Mononuclear cell (primary cell): ENCODE results near the gene ETNPPL. TPM values are rescaled to one million over a fixed set of nuclear protein-coding genes. Genes with fewer than 3 reads are reported as not detected.
"Not testable (repeated sequence)": the region's sequence is repeated elsewhere in the genome, so short reads cannot be mapped to it uniquely, and the experiment has no call there.

Experiments used
- H3K27me3 ChIP-seq: 2 replicates; pipeline ENCODE4 v1.6.0; 2011; ENCODE audit warnings: low read length, control low read depth; ENCODE audit not compliant: insufficient read depth
- H3K4me1 ChIP-seq: 2 replicates; pipeline ENCODE4 v1.5.1; 2011; ENCODE audit warnings: mild to moderate bottlenecking, low read length, control low read depth; ENCODE audit not compliant: insufficient read depth
- H3K4me3 ChIP-seq: 2 replicates; pipeline ENCODE4 v1.5.1; 2011; ENCODE audit warnings: mild to moderate bottlenecking, low read length, moderate library complexity
- H3K9me3 ChIP-seq: 2 replicates; pipeline ENCODE4 v1.5.1; 2011; ENCODE audit warnings: low read depth, mild to moderate bottlenecking, control low read depth, low read length
- total RNA-seq: library from RNA; depleted of rRNA; stranded (reverse); fragments of >200 nt; gene quantifications from one replicate; pipeline ENCODE4 v1.2.3, GENCODE V29; 2012

The ETNPPL gene
- total RNA-seq, 1 donor, result not detected

DNA sequence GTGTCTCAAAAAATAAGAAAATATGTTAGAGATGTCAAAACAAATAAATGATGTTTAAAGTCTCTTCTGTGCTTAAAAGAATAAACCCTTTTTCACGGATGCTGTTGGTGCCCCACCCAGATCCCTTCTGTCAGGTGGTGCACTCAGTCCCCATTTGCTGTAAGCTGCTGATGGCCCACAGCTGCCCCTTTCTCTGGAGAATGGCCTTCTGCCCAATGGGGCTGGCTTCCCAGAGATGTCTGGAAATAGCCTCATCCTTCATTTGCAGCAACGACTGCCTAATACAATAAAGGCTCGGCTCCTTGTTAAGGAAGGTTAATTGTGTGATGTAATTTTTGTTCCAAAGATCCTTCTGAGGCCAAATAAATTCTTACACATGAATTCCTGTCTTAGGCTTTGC is 31.8 kb downstream of the ETNPPL start:
- peaks cover 2% of the 10 kb centered on the region for H3K27me3 ChIP-seq
- H3K4me3 ChIP-seq, result no peak overlapping the region
- no peaks in the 10 kb centered on the region for H3K4me1 ChIP-seq
- no peaks in the 10 kb centered on the region for H3K9me3 ChIP-seq

DNA sequence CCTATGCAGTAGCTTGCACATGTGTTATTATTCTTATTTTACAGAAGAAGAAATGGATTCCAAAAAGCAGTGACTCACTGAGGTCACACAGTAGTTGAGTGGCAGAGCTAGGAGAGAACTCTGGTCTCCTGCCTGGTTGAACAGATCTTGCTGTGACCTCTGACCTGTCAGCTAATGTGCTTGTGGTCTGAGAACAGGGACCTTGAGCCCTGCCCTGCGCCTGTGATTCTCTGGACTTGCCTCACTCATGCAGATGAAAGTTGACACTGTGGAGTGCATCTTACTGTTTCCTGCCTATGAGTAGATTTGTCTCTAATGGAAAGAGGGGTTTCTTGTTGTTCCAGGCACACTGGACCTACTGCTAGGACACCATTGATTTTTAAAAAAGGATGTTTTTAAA is 32.3 kb downstream of the ETNPPL start:
- H3K4me3 ChIP-seq, result no peak overlapping the region
- no peaks in the 10 kb centered on the region for H3K4me1 ChIP-seq
- no peaks in the 10 kb centered on the region for H3K9me3 ChIP-seq
- H3K27me3 ChIP-seq, result peaks cover 2% of the 10 kb centered on the region

DNA sequence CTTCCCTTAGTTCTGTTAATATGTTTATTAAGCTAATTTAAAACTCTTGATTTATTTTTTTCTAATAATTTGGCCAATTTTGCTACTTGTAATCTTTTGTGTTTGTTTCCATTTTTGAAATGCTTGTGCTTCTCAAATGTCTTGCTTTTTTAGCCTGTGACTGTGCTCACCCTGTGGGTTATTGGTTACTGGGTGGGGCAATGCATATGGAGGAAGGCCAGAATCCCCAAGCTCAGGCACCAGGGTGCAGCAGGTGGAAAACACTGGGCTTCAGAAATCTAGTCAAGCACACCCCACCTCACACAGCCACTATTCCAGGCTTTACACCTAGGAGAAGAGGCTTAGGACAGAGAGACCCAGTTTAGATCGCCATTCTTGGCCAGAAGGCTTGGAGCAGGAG is 33.1 kb downstream of the ETNPPL start:
- peaks cover 4% of the 10 kb centered on the region for H3K9me3 ChIP-seq
- no peak overlapping the region for H3K4me3 ChIP-seq

DNA sequence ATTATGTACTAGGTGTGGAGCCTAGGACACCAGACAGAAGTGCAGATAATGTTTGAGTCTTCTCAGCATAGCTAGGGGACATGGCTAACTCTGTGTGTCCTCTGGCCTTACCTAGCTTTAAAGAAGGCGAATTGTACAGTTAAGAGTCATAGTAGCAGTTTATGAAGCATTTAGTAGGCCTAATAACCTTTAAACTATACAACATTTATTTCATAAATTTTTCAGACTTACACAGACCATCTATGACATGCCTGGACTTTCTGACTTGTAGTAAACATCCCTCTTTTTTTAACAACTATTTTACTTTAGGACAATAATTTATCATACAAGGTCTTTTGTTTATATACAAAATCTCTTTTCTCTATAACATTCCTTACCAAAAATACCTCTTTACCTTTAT is 37.4 kb downstream of the ETNPPL start:
- Histone ChIP-seq H3K4me3 (no peak overlapping the region), H3K9me3 (peaks cover 4% of the 10 kb centered on the region), H3K27me3 (peaks cover 8% of the 10 kb centered on the region), H3K4me1 (no peaks in the 10 kb centered on the region)

More for the DNA sequence above, 33.1 kb downstream of the ETNPPL start:
- Histone ChIP-seq H3K27me3 (peaks cover 2% of the 10 kb centered on the region), H3K4me1 (no peaks in the 10 kb centered on the region)

DNA sequence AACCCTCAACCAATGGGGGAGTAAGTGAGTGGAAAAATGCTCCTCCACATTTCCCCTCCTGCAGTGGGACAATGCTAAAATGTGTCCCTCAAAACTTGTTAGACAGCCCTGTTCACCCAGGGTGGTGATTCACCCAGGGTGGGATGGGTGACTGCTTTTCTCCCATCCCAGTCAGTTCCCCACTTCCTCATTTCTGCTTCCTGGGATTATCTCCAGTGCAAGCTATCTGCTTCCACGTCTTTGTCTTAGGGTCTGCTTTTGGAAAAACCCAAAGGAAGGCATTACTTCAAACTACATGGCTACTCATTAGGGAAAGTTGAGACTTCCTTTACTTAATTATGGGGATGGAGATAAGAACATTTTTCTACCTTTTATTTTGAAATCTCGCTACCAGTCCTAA is 45.5 kb downstream of the ETNPPL start:
- no peaks in the 10 kb centered on the region for H3K4me1 ChIP-seq
- peaks cover 5% of the 10 kb centered on the region for H3K27me3 ChIP-seq
- H3K4me3 ChIP-seq, result no peak overlapping the region

DNA sequence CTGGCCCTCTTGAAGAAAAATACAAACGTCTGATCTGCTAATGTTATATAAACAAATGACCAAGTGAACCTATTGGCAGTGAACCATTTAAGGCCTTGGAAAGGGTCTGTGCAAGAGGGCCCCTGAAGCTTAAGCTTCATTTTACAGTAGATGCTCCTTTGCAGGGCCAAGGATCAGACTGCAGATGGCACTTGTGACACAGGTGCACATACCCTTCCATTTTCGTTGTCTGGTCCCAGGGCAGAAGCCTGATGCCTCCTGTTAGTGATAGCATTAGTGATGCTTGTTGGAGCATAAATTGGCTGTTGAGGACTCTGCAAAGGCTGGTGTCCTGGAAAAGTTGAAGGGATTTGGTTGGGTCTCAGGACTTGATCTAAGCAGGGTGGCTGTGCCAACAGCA is 46.5 kb downstream of the ETNPPL start:
- Histone ChIP-seq H3K4me3 (no peak overlapping the region), H3K4me1 (no peaks in the 10 kb centered on the region), H3K27me3 (no peaks in the 10 kb centered on the region), H3K9me3 (no peaks in the 10 kb centered on the region)

More for the DNA sequence above, 45.5 kb downstream of the ETNPPL start:
- no peaks in the 10 kb centered on the region for H3K9me3 ChIP-seq

DNA sequence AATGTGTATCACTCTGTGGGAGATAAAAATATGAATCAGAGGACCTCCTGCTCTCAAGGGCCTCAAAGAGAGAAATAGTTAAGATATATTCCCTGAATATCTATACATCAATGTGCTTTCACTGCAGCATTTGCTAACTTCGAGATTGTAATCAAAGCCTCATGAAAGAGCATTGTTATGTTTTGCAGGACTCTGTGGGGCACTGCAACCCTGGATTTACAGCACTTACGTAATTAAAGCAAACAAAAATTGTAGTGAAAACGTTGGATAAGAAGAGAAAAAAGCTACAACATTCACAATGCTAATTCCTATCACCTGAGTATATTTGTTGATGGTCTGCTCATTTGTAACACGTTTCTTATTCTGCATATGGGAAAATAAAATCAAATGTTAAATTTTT is 48.0 kb downstream of the ETNPPL start:
- Histone ChIP-seq H3K4me3 (no peak overlapping the region), H3K4me1 (no peaks in the 10 kb centered on the region)

DNA sequence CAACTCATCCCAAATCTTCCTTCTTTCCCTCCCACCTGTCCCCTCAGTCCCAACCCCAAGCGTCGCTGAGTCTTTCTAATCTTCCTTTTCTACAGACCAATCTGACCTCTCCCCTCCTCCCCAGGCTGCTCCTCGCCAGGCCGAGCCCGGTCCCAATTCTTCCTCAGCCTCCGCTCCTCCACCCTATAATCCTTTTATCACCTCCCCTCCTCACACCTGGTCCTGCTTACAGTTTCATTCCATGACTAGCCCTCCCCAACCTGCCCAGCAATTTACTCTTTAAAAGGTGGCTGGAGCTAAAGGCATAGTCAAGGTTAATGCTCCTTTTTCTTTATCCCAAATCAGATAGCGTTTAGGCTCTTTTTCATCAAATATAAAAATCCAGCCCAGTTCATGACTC is 52.3 kb downstream of the ETNPPL start:
- not testable (repeated sequence) for H3K9me3 ChIP-seq, H3K4me1 ChIP-seq, H3K27me3 ChIP-seq, H3K4me3 ChIP-seq

More for the DNA sequence above, 48.0 kb downstream of the ETNPPL start:
- no peaks in the 10 kb centered on the region for H3K27me3 ChIP-seq
- no peaks in the 10 kb centered on the region for H3K9me3 ChIP-seq

DNA sequence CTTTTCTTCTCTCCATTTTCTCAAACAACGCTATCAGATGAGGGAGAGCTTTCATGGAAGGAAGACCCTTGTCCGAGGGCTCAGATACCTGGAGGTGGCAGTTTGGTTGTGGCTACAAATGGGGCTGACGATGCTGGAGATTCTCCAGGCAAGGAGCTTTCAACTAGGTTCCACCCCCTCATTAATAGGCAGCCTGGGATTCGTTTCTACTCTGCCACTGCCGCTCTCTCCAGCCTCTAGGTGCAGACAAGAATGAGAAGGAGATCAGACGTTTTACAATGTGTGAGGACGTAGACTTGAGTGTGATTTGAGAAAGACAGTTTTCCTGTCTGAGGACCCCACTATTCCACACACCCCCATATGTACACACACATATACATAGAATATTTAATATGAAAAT is 53.1 kb downstream of the ETNPPL start:
- no peak overlapping the region for H3K4me3 ChIP-seq
- no peaks in the 10 kb centered on the region for H3K4me1 ChIP-seq
- H3K27me3 ChIP-seq, result no peaks in the 10 kb centered on the region
- no peaks in the 10 kb centered on the region for H3K9me3 ChIP-seq

DNA sequence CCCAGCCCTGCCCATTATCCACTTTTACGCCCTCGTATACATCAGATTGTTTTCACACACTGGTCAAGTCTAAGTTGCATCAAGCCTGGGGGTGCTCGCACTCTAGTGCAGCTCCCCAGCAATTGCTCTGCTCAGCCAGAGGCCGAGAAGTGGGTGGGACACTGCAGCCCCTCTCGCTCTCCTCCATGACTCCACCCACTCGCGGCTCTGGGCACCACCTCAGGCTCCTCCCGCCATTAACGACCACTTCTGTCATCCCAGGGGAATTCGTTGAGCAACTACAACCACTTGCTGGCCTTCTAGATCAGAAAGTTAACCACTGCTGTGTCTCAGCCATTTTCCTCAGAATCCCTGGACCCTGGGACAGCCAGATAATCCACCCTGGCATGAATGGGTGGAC is 53.6 kb downstream of the ETNPPL start:
- Histone ChIP-seq H3K9me3 (no peaks in the 10 kb centered on the region), H3K4me1 (no peaks in the 10 kb centered on the region), H3K27me3 (no peaks in the 10 kb centered on the region), H3K4me3 (no peak overlapping the region)

DNA sequence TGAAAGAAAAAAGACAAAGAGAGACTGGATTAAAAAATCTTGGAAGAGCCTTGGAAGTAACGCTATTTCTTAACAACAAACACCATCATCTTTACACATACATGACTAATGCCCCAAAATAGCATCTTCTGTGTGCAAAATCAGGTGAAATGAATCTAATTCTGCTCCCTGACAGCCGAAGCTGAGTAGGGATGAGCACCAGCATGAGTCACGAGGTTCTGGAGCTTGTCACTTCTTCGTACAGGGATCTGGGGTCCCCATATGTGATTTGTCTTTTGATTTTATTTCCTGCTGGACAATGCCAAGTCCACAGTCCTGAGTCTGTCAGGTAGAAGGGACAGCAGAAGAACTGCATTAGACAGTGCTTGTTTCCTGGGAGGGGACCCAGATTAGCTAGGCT is 56.6 kb downstream of the ETNPPL start:
- Histone ChIP-seq H3K9me3 (no peaks in the 10 kb centered on the region), H3K4me3 (no peak overlapping the region), H3K27me3 (no peaks in the 10 kb centered on the region), H3K4me1 (no peaks in the 10 kb centered on the region)

DNA sequence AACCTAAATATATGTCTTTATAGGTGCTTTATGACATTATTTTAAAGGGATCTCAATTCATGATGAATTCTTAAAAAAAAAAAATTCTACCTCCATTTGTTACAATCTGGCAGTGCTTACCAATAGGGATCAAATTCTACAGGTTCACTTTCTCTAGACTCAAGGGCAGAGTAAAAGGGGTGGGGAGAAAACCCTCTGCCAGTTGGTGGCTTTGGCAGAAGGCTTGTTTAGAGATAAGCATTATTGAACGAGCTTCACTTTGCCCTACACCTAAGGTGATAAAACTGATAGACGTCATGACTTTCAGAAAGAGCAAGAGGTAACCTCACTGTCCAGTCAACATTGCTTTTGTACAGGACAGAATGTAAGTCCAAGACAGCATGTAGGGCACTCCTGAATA is 58.9 kb downstream of the ETNPPL start:
- peaks cover 2% of the 10 kb centered on the region for H3K27me3 ChIP-seq
- no peaks in the 10 kb centered on the region for H3K9me3 ChIP-seq
- H3K4me3 ChIP-seq, result no peak overlapping the region
- H3K4me1 ChIP-seq, result no peaks in the 10 kb centered on the region

DNA sequence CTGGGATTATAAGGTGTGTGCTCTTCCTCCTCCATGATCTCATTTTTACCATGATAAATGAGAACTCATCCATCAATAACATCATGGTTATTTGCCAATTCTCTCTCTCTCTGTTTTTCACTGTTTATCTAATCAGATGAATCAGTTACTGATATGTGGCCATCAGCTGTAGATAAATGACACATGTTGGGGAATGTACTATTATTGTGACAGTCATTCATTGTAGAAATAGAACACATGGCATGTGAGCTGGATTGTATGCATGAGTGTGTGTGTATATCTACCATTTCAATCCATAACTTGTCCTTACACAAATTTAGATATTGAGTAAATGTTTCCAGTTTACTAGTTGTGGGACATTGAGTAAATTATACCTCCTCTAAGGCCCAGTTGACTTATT is 59.5 kb downstream of the ETNPPL start:
- H3K4me1 ChIP-seq, result no peaks in the 10 kb centered on the region
- peaks cover 2% of the 10 kb centered on the region for H3K27me3 ChIP-seq
- H3K4me3 ChIP-seq, result no peak overlapping the region
- H3K9me3 ChIP-seq, result no peaks in the 10 kb centered on the region

DNA sequence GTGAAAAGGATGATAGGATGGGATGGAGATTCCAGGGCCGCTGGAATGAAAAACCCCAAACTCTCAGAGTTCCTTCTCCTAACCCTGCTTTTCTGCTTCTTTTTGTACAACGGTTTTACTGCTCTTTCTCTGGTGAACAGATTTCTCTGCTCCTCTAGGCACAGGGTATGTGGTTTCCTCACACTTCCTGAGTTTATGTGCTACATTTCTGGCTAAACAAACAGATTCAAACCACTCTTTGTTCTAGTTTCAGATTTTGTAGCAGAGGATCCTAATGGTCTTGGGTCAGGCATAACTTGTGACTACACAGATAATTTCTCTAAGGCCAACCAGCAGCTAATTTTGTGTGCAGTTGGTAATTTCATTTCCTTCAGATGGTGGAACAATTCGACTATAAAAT is 59.9 kb downstream of the ETNPPL start:
- no peaks in the 10 kb centered on the region for H3K9me3 ChIP-seq
- H3K4me1 ChIP-seq, result no peaks in the 10 kb centered on the region
- H3K4me3 ChIP-seq, result no peak overlapping the region
- peaks cover 4% of the 10 kb centered on the region for H3K27me3 ChIP-seq

DNA sequence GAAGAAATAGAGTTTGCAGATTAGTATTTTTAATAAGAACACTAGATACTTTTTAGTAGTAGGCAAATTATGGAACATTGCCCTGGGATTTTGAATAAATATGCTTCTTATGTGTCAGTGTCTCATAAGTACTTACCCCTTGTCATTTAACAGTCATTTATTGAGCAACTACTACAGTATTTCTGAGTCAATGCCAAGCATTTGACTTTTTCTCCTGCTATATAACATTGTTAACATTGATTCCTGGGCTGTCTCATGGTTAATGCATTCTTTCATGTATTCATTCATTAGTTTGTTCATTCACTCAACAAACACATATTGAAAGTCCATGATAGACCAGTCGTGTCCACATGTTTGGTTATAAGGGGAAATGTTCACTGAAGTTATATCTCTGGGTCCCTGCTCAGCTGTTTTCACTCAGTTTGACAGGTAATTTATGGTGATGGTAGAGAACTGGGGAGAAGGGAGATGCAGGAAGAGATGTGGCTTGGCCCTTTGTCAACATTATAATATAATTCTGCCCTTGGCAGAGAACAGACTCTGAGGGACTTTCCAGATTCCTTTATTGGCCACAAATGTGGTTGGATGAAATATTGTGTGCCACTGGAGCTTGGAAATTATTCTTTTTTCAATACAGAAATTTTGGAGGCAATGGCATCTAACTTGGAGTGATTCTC is 62.6 kb downstream of the ETNPPL start:
- no peaks in the 10 kb centered on the region for H3K4me1 ChIP-seq
- H3K27me3 ChIP-seq, result peaks cover 5% of the 10 kb centered on the region
- no peaks in the 10 kb centered on the region for H3K9me3 ChIP-seq
- no peak overlapping the region for H3K4me3 ChIP-seq

DNA sequence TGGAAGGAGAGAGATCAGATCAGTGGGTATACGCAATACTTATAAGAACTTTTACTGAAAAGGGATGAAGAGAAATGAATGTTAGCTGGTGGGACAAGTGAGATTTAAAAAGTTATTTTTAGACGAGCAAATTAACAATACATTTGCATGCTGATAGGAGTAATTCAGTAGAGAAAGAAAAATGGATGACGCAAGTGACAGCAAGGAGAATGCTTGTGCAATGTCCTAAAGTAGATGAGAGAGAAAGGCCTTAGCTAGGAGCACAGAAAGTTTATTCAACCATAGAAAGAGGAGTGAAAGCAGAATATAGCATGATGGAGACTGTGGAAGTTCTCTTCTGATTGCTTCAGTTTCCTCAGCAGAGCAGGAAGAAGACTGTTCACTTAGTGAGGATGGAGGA is 66.7 kb downstream of the ETNPPL start:
- Histone ChIP-seq H3K27me3 (peaks cover 5% of the 10 kb centered on the region), H3K4me1 (no peaks in the 10 kb centered on the region), H3K4me3 (no peak overlapping the region), H3K9me3 (no peaks in the 10 kb centered on the region)
